K562 (cell line): ENCODE results near the gene LPAR5. TPM values are rescaled to one million over a fixed set of nuclear protein-coding genes. Genes with fewer than 3 reads are reported as not detected.

ENCODE experiments used
- polyA plus RNA-seq, 8 experiments: library from polyadenylated mRNA; depleted of rRNA in 4 of 8; stranded (reverse) in 5 of 8; unstranded in 3 of 8; fragments of >200 nt; fragmentation: Nextera tagmentation in 2 of 8; fragmentation: Illumina TruSeq in 1 of 8; extraction: Ambion mirVana in 2 of 8; extraction: Trizol in 1 of 8; gene quantifications; 2 replicates each; pipeline versions ENCODE4 v1.2.1 to v1.2.3, GENCODE V29; 2011 to 2014; ENCODE audit warnings: inconsistent platforms in 1 of 8, missing spikeins in 1 of 8
- small RNA-seq: library from RNA; depleted of rRNA; stranded (forward); fragments of <200 nt; gene quantifications from one replicate; pipeline ENCODE3, GENCODE V24; 2014
- total RNA-seq, 7 experiments: library from RNA; depleted of rRNA in 6 of 7; stranded (reverse); fragments of >200 nt in 6 of 7; fragmentation: Illumina TruSeq in 2 of 7; extraction: Trizol in 2 of 7; gene quantifications; 2 replicates each; pipeline versions ENCODE4 v1.2.1 to v1.2.3, GENCODE V29; 2011 to 2021; ENCODE audit warnings: low replicate concordance in 1 of 7

The LPAR5 gene
- total and polyA plus RNA-seq, 9 of the 15 experiments (the other 6 are each of a cell fraction or from before 2014, with no cell fraction given), result 1.3 to 11.7 (median 3.6) TPM

Small RNA genes lying within 50 kb of the gene (small RNA-seq; reads per million reads assigned to genes)
- gene SCARNA11, result 60.2 reads per million, percentile 98 among the genes with 10 or more reads in this experiment

Other genes starting within 250 kb of the LPAR5 start
Only the 7 nearest of the 25 such genes appear.
- gene IFFO1, start 79.9 kb downstream of the LPAR5 start, total RNA-seq (2014; rRNA removed), result not detected in 2 replicates
- gene IFFO1, start 79.9 kb downstream of the LPAR5 start, total RNA-seq (2014; rRNA removed; fragmentation: Illumina TruSeq; extraction: Trizol), result not detected in 2 replicates
- gene IFFO1, start 79.9 kb downstream of the LPAR5 start, total RNA-seq (2015; rRNA removed; fragmentation: Illumina TruSeq; extraction: Trizol), result 0.08 TPM in 1 of 2 replicates, not detected in the other
- gene IFFO1, start 79.9 kb downstream of the LPAR5 start, total RNA-seq (2021), result 0.09 and 0.20 TPM in 2 replicates
- 0.10 and 0.12 TPM in 2 replicates for gene IFFO1, start 79.9 kb downstream of the LPAR5 start, polyA plus RNA-seq (2011; rRNA removed)
- gene IFFO1, start 79.9 kb downstream of the LPAR5 start, polyA plus RNA-seq (2014; fragmentation: Illumina TruSeq; extraction: Trizol), result not detected in 2 replicates
- not detected for gene IFFO1, start 79.9 kb downstream of the LPAR5 start, polyA plus RNA-seq (2014; fragmentation: Nextera tagmentation; extraction: Ambion mirVana)
- 0.03 TPM in 1 of 2 replicates, not detected in the other for gene IFFO1, start 79.9 kb downstream of the LPAR5 start, polyA plus RNA-seq (2014; rRNA removed)
- 55.4 and 70.8 TPM in 2 replicates for gene NOP2, start 67.7 kb downstream of the LPAR5 start, total RNA-seq (2014; rRNA removed)
- 53.2 and 54.4 TPM in 2 replicates for gene NOP2, start 67.7 kb downstream of the LPAR5 start, total RNA-seq (2014; rRNA removed; fragmentation: Illumina TruSeq; extraction: Trizol)
- 60.6 and 61.9 TPM in 2 replicates for gene NOP2, start 67.7 kb downstream of the LPAR5 start, total RNA-seq (2015; rRNA removed; fragmentation: Illumina TruSeq; extraction: Trizol)
- 77.2 and 77.6 TPM in 2 replicates for gene NOP2, start 67.7 kb downstream of the LPAR5 start, total RNA-seq (2021)
- 74.7 and 93.6 TPM in 2 replicates for gene NOP2, start 67.7 kb downstream of the LPAR5 start, polyA plus RNA-seq (2011; rRNA removed)
- gene NOP2, start 67.7 kb downstream of the LPAR5 start, polyA plus RNA-seq (2014; fragmentation: Illumina TruSeq; extraction: Trizol), result 67.5 and 97.7 TPM in 2 replicates
- gene NOP2, start 67.7 kb downstream of the LPAR5 start, polyA plus RNA-seq (2014; fragmentation: Nextera tagmentation; extraction: Ambion mirVana), result 10 to 100 TPM; 19.0 to 37.2 TPM
- 86.3 and 92.2 TPM in 2 replicates for gene NOP2, start 67.7 kb downstream of the LPAR5 start, polyA plus RNA-seq (2014; rRNA removed)
- gene CHD4, start 28.6 kb downstream of the LPAR5 start, total RNA-seq (2014; rRNA removed), result 392 and 404 TPM in 2 replicates
- gene CHD4, start 28.6 kb downstream of the LPAR5 start, total RNA-seq (2014; rRNA removed; fragmentation: Illumina TruSeq; extraction: Trizol), result 231 and 265 TPM in 2 replicates
- gene CHD4, start 28.6 kb downstream of the LPAR5 start, total RNA-seq (2015; rRNA removed; fragmentation: Illumina TruSeq; extraction: Trizol), result 271 and 272 TPM in 2 replicates
- 353 and 384 TPM in 2 replicates for gene CHD4, start 28.6 kb downstream of the LPAR5 start, total RNA-seq (2021)
- gene CHD4, start 28.6 kb downstream of the LPAR5 start, polyA plus RNA-seq (2011; rRNA removed), result 119 and 126 TPM in 2 replicates
- gene CHD4, start 28.6 kb downstream of the LPAR5 start, polyA plus RNA-seq (2014; fragmentation: Illumina TruSeq; extraction: Trizol), result 346 and 375 TPM in 2 replicates
- 10 to 100 TPM; 82.1 to 90.3 TPM for gene CHD4, start 28.6 kb downstream of the LPAR5 start, polyA plus RNA-seq (2014; fragmentation: Nextera tagmentation; extraction: Ambion mirVana)
- 211 and 214 TPM in 2 replicates for gene CHD4, start 28.6 kb downstream of the LPAR5 start, polyA plus RNA-seq (2014; rRNA removed)
- 5.3 and 10.5 TPM in 2 replicates for gene ACRBP, start 11.5 kb upstream of the LPAR5 start, total RNA-seq (2014; rRNA removed)
- 5.5 and 7.9 TPM in 2 replicates for gene ACRBP, start 11.5 kb upstream of the LPAR5 start, total RNA-seq (2014; rRNA removed; fragmentation: Illumina TruSeq; extraction: Trizol)
- 3.1 and 3.5 TPM in 2 replicates for gene ACRBP, start 11.5 kb upstream of the LPAR5 start, total RNA-seq (2015; rRNA removed; fragmentation: Illumina TruSeq; extraction: Trizol)
- gene ACRBP, start 11.5 kb upstream of the LPAR5 start, total RNA-seq (2021), result 16.8 and 18.0 TPM in 2 replicates
- 13.2 and 28.6 TPM in 2 replicates for gene ACRBP, start 11.5 kb upstream of the LPAR5 start, polyA plus RNA-seq (2011; rRNA removed)
- 7.2 and 8.4 TPM in 2 replicates for gene ACRBP, start 11.5 kb upstream of the LPAR5 start, polyA plus RNA-seq (2014; fragmentation: Illumina TruSeq; extraction: Trizol)
- 10 to 100 TPM; 23.1 to 31.8 TPM for gene ACRBP, start 11.5 kb upstream of the LPAR5 start, polyA plus RNA-seq (2014; fragmentation: Nextera tagmentation; extraction: Ambion mirVana)
- gene ACRBP, start 11.5 kb upstream of the LPAR5 start, polyA plus RNA-seq (2014; rRNA removed), result 4.4 and 6.7 TPM in 2 replicates
- 12.8 and 15.7 TPM in 2 replicates for gene ING4, start 27.2 kb upstream of the LPAR5 start, total RNA-seq (2014; rRNA removed)
- 16.4 and 19.7 TPM in 2 replicates for gene ING4, start 27.2 kb upstream of the LPAR5 start, total RNA-seq (2014; rRNA removed; fragmentation: Illumina TruSeq; extraction: Trizol)
- 11.0 and 11.6 TPM in 2 replicates for gene ING4, start 27.2 kb upstream of the LPAR5 start, total RNA-seq (2015; rRNA removed; fragmentation: Illumina TruSeq; extraction: Trizol)
- gene ING4, start 27.2 kb upstream of the LPAR5 start, total RNA-seq (2021), result 13.0 and 14.0 TPM in 2 replicates
- 30.2 and 32.1 TPM in 2 replicates for gene ING4, start 27.2 kb upstream of the LPAR5 start, polyA plus RNA-seq (2011; rRNA removed)
- 27.3 and 28.4 TPM in 2 replicates for gene ING4, start 27.2 kb upstream of the LPAR5 start, polyA plus RNA-seq (2014; fragmentation: Illumina TruSeq; extraction: Trizol)
- gene ING4, start 27.2 kb upstream of the LPAR5 start, polyA plus RNA-seq (2014; fragmentation: Nextera tagmentation; extraction: Ambion mirVana), result 1 to 10 TPM; 6.6 to 8.4 TPM
- 23.8 and 23.9 TPM in 2 replicates for gene ING4, start 27.2 kb upstream of the LPAR5 start, polyA plus RNA-seq (2014; rRNA removed)
- 9.6 and 21.4 TPM in 2 replicates for gene ZNF384, start 53.4 kb upstream of the LPAR5 start, total RNA-seq (2014; rRNA removed)
- 16.4 and 21.3 TPM in 2 replicates for gene ZNF384, start 53.4 kb upstream of the LPAR5 start, total RNA-seq (2014; rRNA removed; fragmentation: Illumina TruSeq; extraction: Trizol)
- 20.2 and 21.6 TPM in 2 replicates for gene ZNF384, start 53.4 kb upstream of the LPAR5 start, total RNA-seq (2015; rRNA removed; fragmentation: Illumina TruSeq; extraction: Trizol)
- gene ZNF384, start 53.4 kb upstream of the LPAR5 start, total RNA-seq (2021), result 34.3 and 36.9 TPM in 2 replicates
- 38.2 and 51.4 TPM in 2 replicates for gene ZNF384, start 53.4 kb upstream of the LPAR5 start, polyA plus RNA-seq (2011; rRNA removed)
- gene ZNF384, start 53.4 kb upstream of the LPAR5 start, polyA plus RNA-seq (2014; fragmentation: Illumina TruSeq; extraction: Trizol), result 62.1 and 64.8 TPM in 2 replicates
- under 1 TPM; 0.36 to 0.42 TPM for gene ZNF384, start 53.4 kb upstream of the LPAR5 start, polyA plus RNA-seq (2014; fragmentation: Nextera tagmentation; extraction: Ambion mirVana)
- 29.1 and 39.4 TPM in 2 replicates for gene ZNF384, start 53.4 kb upstream of the LPAR5 start, polyA plus RNA-seq (2014; rRNA removed)
- not detected in 2 replicates for gene PIANP, start 64.9 kb upstream of the LPAR5 start, total RNA-seq (2014; rRNA removed)
- not detected in 2 replicates for gene PIANP, start 64.9 kb upstream of the LPAR5 start, total RNA-seq (2014; rRNA removed; fragmentation: Illumina TruSeq; extraction: Trizol)
- not detected in 2 replicates for gene PIANP, start 64.9 kb upstream of the LPAR5 start, total RNA-seq (2015; rRNA removed; fragmentation: Illumina TruSeq; extraction: Trizol)
- not detected in 2 replicates for gene PIANP, start 64.9 kb upstream of the LPAR5 start, total RNA-seq (2021)
- gene PIANP, start 64.9 kb upstream of the LPAR5 start, polyA plus RNA-seq (2011; rRNA removed), result not detected in 2 replicates
- gene PIANP, start 64.9 kb upstream of the LPAR5 start, polyA plus RNA-seq (2014; fragmentation: Illumina TruSeq; extraction: Trizol), result not detected in 2 replicates
- gene PIANP, start 64.9 kb upstream of the LPAR5 start, polyA plus RNA-seq (2014; fragmentation: Nextera tagmentation; extraction: Ambion mirVana), result not detected
- 0.07 TPM in 1 of 2 replicates, not detected in the other for gene PIANP, start 64.9 kb upstream of the LPAR5 start, polyA plus RNA-seq (2014; rRNA removed)